Ammon's horn (tissue), 1 donor: ENCODE results near the gene SPACA7.

Experiments
- DNase-seq: peaks from one replicate; pipeline ENCODE4 v3.0.0-alpha.2; 2016; ENCODE audit warnings: low spot score

Gene SPACA7

GRCh38 chr13:112447761-112448603, 71.8 kb downstream of the SPACA7 start:
- no peak for DNase-seq

GRCh38 chr13:112448621-112449544, 72.7 kb downstream of the SPACA7 start:
- DNase-seq, result no peak

- DNase-seq, result no peak
Measured at GRCh38 chr13:112449545-112449930, 73.4 kb downstream of the SPACA7 start.

GRCh38 chr13:112450118-112450903, 74.2 kb downstream of the SPACA7 start:
- no peak for DNase-seq

- DNase-seq, result no peak
Measured at GRCh38 chr13:112450904-112451240, 74.7 kb downstream of the SPACA7 start.

GRCh38 chr13:112451512-112452379, 75.6 kb downstream of the SPACA7 start:
- no peak for DNase-seq

- DNase-seq, result no peak
Measured at GRCh38 chr13:112452380-112453206, 76.4 kb downstream of the SPACA7 start.

GRCh38 chr13:112453207-112453829, 77.2 kb downstream of the SPACA7 start:
- DNase-seq, result no peak

GRCh38 chr13:112453874-112454647, 77.9 kb downstream of the SPACA7 start:
- DNase-seq, result no peak

- no peak for DNase-seq
Measured at GRCh38 chr13:112454648-112455334, 78.6 kb downstream of the SPACA7 start.

- no peak for DNase-seq
Measured at GRCh38 chr13:112455476-112456059, 79.4 kb downstream of the SPACA7 start.

- no peak for DNase-seq
Measured at GRCh38 chr13:112456138-112457056, 80.2 kb downstream of the SPACA7 start.

- no peak for DNase-seq
Measured at GRCh38 chr13:112457081-112457480, 80.9 kb downstream of the SPACA7 start.

GRCh38 chr13:112457485-112457884, 81.3 kb downstream of the SPACA7 start:
- no peak for DNase-seq

GRCh38 chr13:112462408-112462807, 86.3 kb downstream of the SPACA7 start:
- no peak for DNase-seq

- DNase-seq, result no peak
Measured at GRCh38 chr13:112464720-112465119, 88.6 kb downstream of the SPACA7 start.
